Measurements from ENCODE around the gene OR10G3. TPM values are rescaled to one million over a fixed set of nuclear protein-coding genes. Genes with fewer than 3 reads are reported as not detected.
"Not testable (repeated sequence)": the region's sequence is repeated elsewhere in the genome, so short reads cannot be mapped to it uniquely, and the experiment has no call there.

Gene OR10G3
- total and polyA plus RNA-seq, 5 experiments from 2014 or later = not detected

GRCh38 chr14:21553266-21553665 lies 26.6 kb downstream of the OR10G3 start:
- no peak overlapping the region for H3K27ac Mint-ChIP-seq
- H3K27me3 Mint-ChIP-seq = peaks cover 0 to 9% (median 3%) of the 10 kb centered on the region in 5 donors
- no peaks in the 10 kb centered on the region for H3K9me3 Mint-ChIP-seq
- H3K4me3 Mint-ChIP-seq = no peak overlapping the region
- DNase-seq (no peak), ATAC-seq (no peak)
- H3K36me3 Mint-ChIP-seq = no peaks in the 10 kb centered on the region
- POLR2A ChIA-PET = no interaction called here
- H3K4me1 Mint-ChIP-seq = peaks cover 3 to 6% (median 5%) of the 10 kb centered on the region in 4 donors

- H3K27me3 Mint-ChIP-seq = peaks cover 0 to 14% (median 10%) of the 10 kb centered on the region in 5 donors
- POLR2A ChIA-PET, H3K4me1 Mint-ChIP-seq: not testable (repeated sequence)
Measured at GRCh38 chr14:21544588-21544987, 35.3 kb downstream of the OR10G3 start.

GRCh38 chr14:21543963-21544362 lies 35.9 kb downstream of the OR10G3 start:
- H3K27me3 Mint-ChIP-seq = peaks cover 4 to 16% (median 15%) of the 10 kb centered on the region in 5 donors
- no peak overlapping the region for H3K4me3 Mint-ChIP-seq
- ATAC-seq (no peak), DNase-seq (no peak)
- H3K9me3 Mint-ChIP-seq = no peaks in the 10 kb centered on the region
- POLR2A ChIA-PET = no interaction called here
- peaks cover 0 to 2% (median 0%) of the 10 kb centered on the region in 4 donors for H3K4me1 Mint-ChIP-seq
- H3K36me3 Mint-ChIP-seq = no peaks in the 10 kb centered on the region
- H3K27ac Mint-ChIP-seq = peak overlapping the region in 1 of 10 donors; percentile 43

More at GRCh38 chr14:21544588-21544987, 35.3 kb downstream of the OR10G3 start:
- H3K27ac Mint-ChIP-seq, H3K36me3 Mint-ChIP-seq, H3K4me3 Mint-ChIP-seq, ATAC-seq, H3K9me3 Mint-ChIP-seq, DNase-seq: not testable (repeated sequence)

- H3K4me1 Mint-ChIP-seq = peaks cover 0 to 2% (median 0%) of the 10 kb centered on the region in 4 donors
- no peaks in the 10 kb centered on the region for H3K36me3 Mint-ChIP-seq
- H3K27ac Mint-ChIP-seq = peak overlapping the region in 2 of 10 donors; percentile 12 to 24
- H3K27me3 Mint-ChIP-seq = peaks cover 7 to 21% (median 20%) of the 10 kb centered on the region in 5 donors
- POLR2A ChIA-PET = no interaction called here
- H3K9me3 Mint-ChIP-seq = no peaks in the 10 kb centered on the region
- DNase-seq (no peak), ATAC-seq (no peak)
- no peak overlapping the region for H3K4me3 Mint-ChIP-seq
Measured at GRCh38 chr14:21543521-21543960, 36.3 kb downstream of the OR10G3 start.

GRCh38 chr14:21541413-21542074 lies 38.3 kb downstream of the OR10G3 start:
- Mint-ChIP-seq H3K27ac (no peak overlapping the region), H3K4me3 (no peak overlapping the region), H3K4me1 (peaks cover 5 to 8% (median 6%) of the 10 kb centered on the region in 4 donors), H3K27me3 (peaks cover 17 to 41% (median 35%) of the 10 kb centered on the region in 5 donors), H3K36me3 (peaks cover 0 to 5% (median 0%) of the 10 kb centered on the region in 3 donors), H3K9me3 (no peaks in the 10 kb centered on the region)
- POLR2A ChIA-PET = interaction anchor here (1.2 kb wide), 1 partner anchor 31 kb away, joined by 3 read pairs; no protein-coding TSS in a partner anchor
- DNase-seq (no peak), ATAC-seq (no peak)

GRCh38 chr14:21539189-21539940 lies 40.5 kb downstream of the OR10G3 start:
- H3K9me3 Mint-ChIP-seq = no peaks in the 10 kb centered on the region
- POLR2A ChIA-PET = no interaction called here
- no peak overlapping the region for H3K27ac Mint-ChIP-seq
- H3K27me3 Mint-ChIP-seq = peaks cover 22 to 54% (median 52%) of the 10 kb centered on the region in 5 donors
- H3K36me3 Mint-ChIP-seq = peaks cover 0 to 5% (median 0%) of the 10 kb centered on the region in 3 donors
- H3K4me1 Mint-ChIP-seq = peaks cover 6 to 14% (median 10%) of the 10 kb centered on the region in 4 donors
- ATAC-seq (no peak), DNase-seq (no peak)
- H3K4me3 Mint-ChIP-seq = no peak overlapping the region

GRCh38 chr14:21537090-21537424 lies 42.8 kb downstream of the OR10G3 start:
- POLR2A ChIA-PET = no interaction called here
- DNase-seq (no peak), ATAC-seq (no peak)
- H3K9me3 Mint-ChIP-seq = no peaks in the 10 kb centered on the region
- H3K27ac Mint-ChIP-seq = peak overlapping the region in 1 of 10 donors; percentile 10
- H3K27me3 Mint-ChIP-seq = peaks cover 25 to 54% (median 45%) of the 10 kb centered on the region in 5 donors
- peak overlapping the region in 9 of 10 donors; percentile 17 to 71 (median 58) for H3K4me3 Mint-ChIP-seq
- H3K4me1 Mint-ChIP-seq = peaks cover 5 to 14% (median 9%) of the 10 kb centered on the region in 4 donors
- peaks cover 0 to 5% (median 0%) of the 10 kb centered on the region in 3 donors for H3K36me3 Mint-ChIP-seq

GRCh38 chr14:21536418-21537089 lies 43.3 kb downstream of the OR10G3 start:
- peak overlapping the region in 2 of 10 donors; percentile 10 to 36 for H3K27ac Mint-ChIP-seq
- DNase-seq (no peak), ATAC-seq (peak in 1 of 2 donors; percentile 25)
- peaks cover 0 to 5% (median 0%) of the 10 kb centered on the region in 3 donors for H3K36me3 Mint-ChIP-seq
- peak overlapping the region in 8 of 10 donors; percentile 17 to 71 (median 58) for H3K4me3 Mint-ChIP-seq
- H3K4me1 Mint-ChIP-seq = peaks cover 5 to 14% (median 9%) of the 10 kb centered on the region in 4 donors
- POLR2A ChIA-PET = no interaction called here
- peaks cover 26 to 56% (median 45%) of the 10 kb centered on the region in 5 donors for H3K27me3 Mint-ChIP-seq
- no peaks in the 10 kb centered on the region for H3K9me3 Mint-ChIP-seq

GRCh38 chr14:21535545-21536417 lies 44.1 kb downstream of the OR10G3 start:
- DNase-seq (no peak), ATAC-seq (no peak)
- peak overlapping the region in 4 of 10 donors; percentile 6 to 51 (median 35) for H3K4me3 Mint-ChIP-seq
- no peak overlapping the region for H3K27ac Mint-ChIP-seq
- H3K9me3 Mint-ChIP-seq = no peaks in the 10 kb centered on the region
- peaks cover 0 to 5% (median 0%) of the 10 kb centered on the region in 3 donors for H3K36me3 Mint-ChIP-seq
- peaks cover 5 to 14% (median 9%) of the 10 kb centered on the region in 4 donors for H3K4me1 Mint-ChIP-seq
- peaks cover 26 to 56% (median 42%) of the 10 kb centered on the region in 5 donors for H3K27me3 Mint-ChIP-seq
- POLR2A ChIA-PET = no interaction called here

GRCh38 chr14:21534576-21534975 lies 45.3 kb downstream of the OR10G3 start:
- H3K27me3 Mint-ChIP-seq = peaks cover 26 to 54% (median 39%) of the 10 kb centered on the region in 5 donors

GRCh38 chr14:21533294-21533693 lies 46.6 kb downstream of the OR10G3 start:
- Mint-ChIP-seq H3K9me3 (no peaks in the 10 kb centered on the region), H3K27me3 (peaks cover 17 to 41% (median 28%) of the 10 kb centered on the region in 5 donors)

More at GRCh38 chr14:21534576-21534975, 45.3 kb downstream of the OR10G3 start:
- POLR2A ChIA-PET = interaction anchor here (1.1 kb wide), 1 partner anchor 23 kb away, joined by 3 read pairs; the partner anchor contains the start of gene METTL3
- H3K4me1 Mint-ChIP-seq = peaks cover 5 to 14% (median 9%) of the 10 kb centered on the region in 4 donors
- peaks cover 0 to 5% (median 0%) of the 10 kb centered on the region in 3 donors for H3K36me3 Mint-ChIP-seq
- no peaks in the 10 kb centered on the region for H3K9me3 Mint-ChIP-seq
- no peak overlapping the region for H3K27ac Mint-ChIP-seq
- ATAC-seq = peak in 1 of 2 donors; percentile 52
- no peak for DNase-seq
- H3K4me3 Mint-ChIP-seq = no peak overlapping the region

More at GRCh38 chr14:21533294-21533693, 46.6 kb downstream of the OR10G3 start:
- ATAC-seq (no peak), DNase-seq (no peak)
- Mint-ChIP-seq H3K4me3 (no peak overlapping the region), H3K36me3 (peaks cover 0 to 5% (median 0%) of the 10 kb centered on the region in 3 donors), H3K27ac (peak overlapping the region in 1 of 10 donors; percentile 7), H3K4me1 (peaks cover 5 to 14% (median 9%) of the 10 kb centered on the region in 4 donors)
- POLR2A ChIA-PET = no interaction called here
